IMR-90 (cell line): ENCODE results near the gene ATP23.

Experiments
- POLR2A ChIP-seq: IDR thresholded peaks from 2 replicates; pipeline ENCODE4 v1.6.1; 2012; ENCODE audit warnings: mild to moderate bottlenecking, low read depth, low read length
- TF ChIP-seq, protein P1 (sequence below): conservative IDR thresholded peaks from 2 replicates; pipeline ENCODE4 v1.5.1; 2012; ENCODE audit warnings: mild to moderate bottlenecking, low read depth, low read length, improper control_type of control experiment

DNA sequence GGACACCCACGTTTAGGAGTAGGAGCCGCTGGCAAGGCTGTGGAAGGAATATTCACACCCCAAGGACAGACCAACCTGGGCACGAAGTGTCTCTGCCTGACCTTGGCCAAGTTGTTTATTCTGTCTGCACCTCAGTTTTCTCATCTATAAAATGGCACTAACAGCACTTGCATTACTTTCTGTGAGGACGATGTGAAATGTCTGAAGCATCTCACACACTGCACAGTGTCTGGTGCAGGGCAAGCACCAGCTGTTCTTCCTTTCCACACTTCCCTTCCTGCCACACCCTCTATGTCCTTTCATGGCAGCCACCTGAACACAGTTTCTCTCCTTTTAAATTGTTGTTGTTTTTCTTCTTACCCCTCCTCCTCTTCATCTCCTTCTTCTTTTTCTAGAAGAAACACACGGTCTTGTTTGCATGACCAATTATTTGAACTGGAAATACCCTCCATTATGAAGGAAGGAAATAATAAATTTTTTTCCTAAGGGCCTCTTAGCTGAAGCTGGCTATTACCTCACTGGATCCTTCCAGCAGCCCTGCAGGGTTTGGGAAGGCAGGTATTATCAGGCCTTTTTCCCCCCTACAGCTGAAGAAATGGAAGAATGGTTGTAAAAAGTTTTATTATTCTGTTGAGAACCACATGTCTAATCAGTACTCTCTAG, 42.9 kb upstream of the ATP23 start:
- TF ChIP-seq, protein P1, sequence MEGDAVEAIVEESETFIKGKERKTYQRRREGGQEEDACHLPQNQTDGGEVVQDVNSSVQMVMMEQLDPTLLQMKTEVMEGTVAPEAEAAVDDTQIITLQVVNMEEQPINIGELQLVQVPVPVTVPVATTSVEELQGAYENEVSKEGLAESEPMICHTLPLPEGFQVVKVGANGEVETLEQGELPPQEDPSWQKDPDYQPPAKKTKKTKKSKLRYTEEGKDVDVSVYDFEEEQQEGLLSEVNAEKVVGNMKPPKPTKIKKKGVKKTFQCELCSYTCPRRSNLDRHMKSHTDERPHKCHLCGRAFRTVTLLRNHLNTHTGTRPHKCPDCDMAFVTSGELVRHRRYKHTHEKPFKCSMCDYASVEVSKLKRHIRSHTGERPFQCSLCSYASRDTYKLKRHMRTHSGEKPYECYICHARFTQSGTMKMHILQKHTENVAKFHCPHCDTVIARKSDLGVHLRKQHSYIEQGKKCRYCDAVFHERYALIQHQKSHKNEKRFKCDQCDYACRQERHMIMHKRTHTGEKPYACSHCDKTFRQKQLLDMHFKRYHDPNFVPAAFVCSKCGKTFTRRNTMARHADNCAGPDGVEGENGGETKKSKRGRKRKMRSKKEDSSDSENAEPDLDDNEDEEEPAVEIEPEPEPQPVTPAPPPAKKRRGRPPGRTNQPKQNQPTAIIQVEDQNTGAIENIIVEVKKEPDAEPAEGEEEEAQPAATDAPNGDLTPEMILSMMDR, result no peak
- no peak for TF ChIP-seq POLR2A
